GM20000 (cell line): ENCODE data around the gene STOX1.
"Not testable (repeated sequence)": the region's sequence is repeated elsewhere in the genome, so short reads cannot be mapped to it uniquely, and the experiment has no call there.

Experiments
- DNase-seq: peaks from one replicate; pipeline ENCODE4 v3.0.0; 2012; ENCODE audit warnings: low spot score
- CTCF ChIP-seq: IDR thresholded peaks from 2 replicates; pipeline ENCODE4 v1.5.1; 2012; ENCODE audit warnings: mild to moderate bottlenecking, control low read depth; ENCODE audit errors: extremely low read depth, missing control alignments

The STOX1 gene

GRCh38 chr10:68837626-68838322 lies 10.4 kb downstream of the STOX1 start:
- TF ChIP-seq CTCF = no peak
- DNase-seq = no peak

GRCh38 chr10:68840650-68841049 lies 13.3 kb downstream of the STOX1 start:
- DNase-seq = not testable (repeated sequence)

GRCh38 chr10:68848281-68848680 lies 20.9 kb downstream of the STOX1 start:
- DNase-seq = no peak
- TF ChIP-seq CTCF = no peak

GRCh38 chr10:68848806-68849205 lies 21.5 kb downstream of the STOX1 start:
- no peak for DNase-seq
- no peak for TF ChIP-seq CTCF

GRCh38 chr10:68856352-68856751 lies 29.0 kb downstream of the STOX1 start:
- DNase-seq = no peak
- TF ChIP-seq CTCF = no peak

- TF ChIP-seq CTCF = no peak
- no peak for DNase-seq
Measured at GRCh38 chr10:68857005-68857404, 29.7 kb downstream of the STOX1 start.

DNA sequence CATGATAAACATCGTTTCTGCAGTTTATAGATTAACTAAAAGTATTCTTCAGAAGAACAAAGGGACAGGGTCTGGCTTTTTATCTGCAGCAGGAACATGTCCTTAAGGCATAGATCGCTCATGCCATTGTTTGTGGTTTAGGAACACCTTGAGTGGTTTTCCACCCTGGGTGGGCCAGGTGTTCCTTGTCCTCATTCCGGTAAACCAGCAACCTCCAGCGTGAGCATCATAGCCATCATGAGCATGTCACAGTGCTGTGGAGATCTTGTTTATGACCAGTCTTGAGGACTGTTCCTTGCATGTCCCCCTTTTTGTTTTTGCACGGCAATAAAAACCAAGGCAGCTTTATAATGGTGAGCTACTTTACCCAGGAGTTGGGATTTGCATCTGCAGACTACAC lies 33.9 kb downstream of the STOX1 start:
- no peak for DNase-seq

More for the DNA sequence above, 33.9 kb downstream of the STOX1 start:
- TF ChIP-seq CTCF = no peak
